ENCODE data around the gene AP3S1.
"Not testable (repeated sequence)": the region's sequence is repeated elsewhere in the genome, so short reads cannot be mapped to it uniquely, and the experiment has no call there.

AP3S1 gene

GRCh38 chr5:115895821-115896220 is 54.1 kb downstream of the AP3S1 start:
- no peak for TF ChIP-seq CTCF (IDR thresholded peaks at IDR 0.05; ENCODE audit: control insufficient read depth, insufficient read depth, low read depth, low read length, missing control alignments)
- no peak for DNase-seq (ENCODE audit: low read depth)
- no peak overlapping the region for H3K4me3 ChIP-seq (ENCODE audit: control insufficient read depth, low read depth, low read length)

- H3K4me3 ChIP-seq (ENCODE audit: control insufficient read depth, low read depth, low read length) = no peak overlapping the region
- no peak for DNase-seq (ENCODE audit: low read depth)
- TF ChIP-seq CTCF (IDR thresholded peaks at IDR 0.05; ENCODE audit: control insufficient read depth, insufficient read depth, low read depth, low read length, missing control alignments) = no peak
Observed at GRCh38 chr5:115898656-115899055, 56.9 kb downstream of the AP3S1 start.

- H3K4me3 ChIP-seq (ENCODE audit: control insufficient read depth, low read depth, low read length) = no peak overlapping the region
- TF ChIP-seq CTCF (IDR thresholded peaks at IDR 0.05; ENCODE audit: control insufficient read depth, insufficient read depth, low read depth, low read length, missing control alignments) = no peak
- no peak for DNase-seq (ENCODE audit: low read depth)
Observed at GRCh38 chr5:115907177-115907576, 65.4 kb downstream of the AP3S1 start.

- H3K4me3 ChIP-seq (ENCODE audit: control insufficient read depth, low read depth, low read length); DNase-seq (ENCODE audit: low read depth): not testable (repeated sequence)
Observed at GRCh38 chr5:115913623-115914400, 72.1 kb downstream of the AP3S1 start.

GRCh38 chr5:115920171-115920725 is 78.5 kb downstream of the AP3S1 start:
- H3K4me3 ChIP-seq (ENCODE audit: control insufficient read depth, low read depth, low read length) = no peak overlapping the region
- TF ChIP-seq CTCF (IDR thresholded peaks at IDR 0.05; ENCODE audit: control insufficient read depth, insufficient read depth, low read depth, low read length, missing control alignments) = no peak
- DNase-seq (ENCODE audit: low read depth) = no peak

- not testable (repeated sequence) for DNase-seq (ENCODE audit: low read depth); H3K4me3 ChIP-seq (ENCODE audit: control insufficient read depth, low read depth, low read length)
Observed at GRCh38 chr5:115928578-115929407, 87.1 kb downstream of the AP3S1 start.

- H3K4me3 ChIP-seq (ENCODE audit: control insufficient read depth, low read depth, low read length); DNase-seq (ENCODE audit: low read depth): not testable (repeated sequence)
Observed at GRCh38 chr5:115930171-115930570, 88.4 kb downstream of the AP3S1 start.

- no peak for DNase-seq (ENCODE audit: low read depth)
- TF ChIP-seq CTCF (IDR thresholded peaks at IDR 0.05; ENCODE audit: control insufficient read depth, insufficient read depth, low read depth, low read length, missing control alignments) = no peak
- H3K4me3 ChIP-seq (ENCODE audit: control insufficient read depth, low read depth, low read length) = no peak overlapping the region
Observed at GRCh38 chr5:115930630-115931337, 89.0 kb downstream of the AP3S1 start.

All from AG09309 (cell line).